Muscle layer of colon (tissue), 2 donors: ENCODE data around the gene CTRB2.

Source experiments
- H3K27ac ChIP-seq: one replicate; pipeline ENCODE4 v1.7.0; 2013; ENCODE audit warnings: low read depth, mild to moderate bottlenecking, low read length, moderate library complexity
- H3K27me3 ChIP-seq, 2 donors: one replicate each; pipeline ENCODE4 v1.7.0; 2013; ENCODE audit warnings: low read length in 2 of 2, mild to moderate bottlenecking in 2 of 2; ENCODE audit not compliant: insufficient read depth in 2 of 2, control insufficient read depth in 1 of 2
- H3K36me3 ChIP-seq: one replicate; pipeline ENCODE4 v1.7.0; 2013; ENCODE audit warnings: mild to moderate bottlenecking, low read length; ENCODE audit not compliant: insufficient read depth
- H3K4me1 ChIP-seq: one replicate; pipeline ENCODE4 v1.7.0; 2013; ENCODE audit warnings: mild to moderate bottlenecking, low read length; ENCODE audit not compliant: insufficient read depth
- H3K4me3 ChIP-seq, 2 donors: one replicate each; pipeline ENCODE4 v1.7.0; 2013; ENCODE audit warnings: low read length in 2 of 2, low read depth in 1 of 2, mild to moderate bottlenecking in 1 of 2, moderate library complexity in 1 of 2
- H3K9ac ChIP-seq: one replicate; pipeline ENCODE4 v1.7.0; 2013; ENCODE audit warnings: low read length
- H3K9me3 ChIP-seq: one replicate; pipeline ENCODE4 v1.7.0; 2013; ENCODE audit warnings: mild to moderate bottlenecking, low read length
- donor health status: abdominal sarcoma.
- donor health status: Adenocarcinoma of cecum.

The CTRB2 gene

DNA sequence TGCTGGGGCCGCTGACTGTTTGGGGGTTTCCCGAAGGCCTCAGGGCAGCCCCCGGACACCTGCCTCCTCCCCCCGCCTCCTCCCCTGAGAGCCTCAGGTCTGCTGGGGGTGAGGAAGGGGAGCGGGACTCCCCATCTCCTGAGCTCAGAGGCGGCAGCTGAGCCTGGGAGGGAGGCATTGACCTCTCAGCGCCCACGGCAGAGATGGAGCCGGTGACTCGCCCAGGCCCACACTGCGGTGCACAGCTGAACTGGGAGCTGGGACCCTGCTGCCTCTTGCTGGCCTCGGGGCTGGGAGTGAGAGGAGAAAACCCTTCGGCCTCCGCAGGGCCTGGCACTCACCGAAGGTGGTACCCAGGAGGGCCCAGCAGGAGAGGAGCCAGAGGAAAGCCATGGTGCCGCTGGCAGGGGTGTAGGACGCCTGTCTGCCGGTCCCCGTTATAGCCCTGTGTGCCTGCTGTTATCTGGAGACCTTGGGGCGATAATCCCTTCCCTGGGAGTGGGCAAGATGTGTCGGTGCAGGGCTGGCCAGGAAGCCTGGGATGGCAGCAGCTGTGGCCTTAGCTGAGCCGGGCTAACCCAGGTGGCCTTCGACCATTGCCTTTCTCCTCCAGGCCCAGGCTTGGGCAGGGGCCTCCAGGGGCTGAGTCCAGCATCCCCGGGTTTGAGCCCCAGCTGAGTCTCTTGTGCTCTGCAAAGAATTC is at the start of gene CTRB2:
Gene CTRB2, minus strand, starts transcription at position 413 of the 703 bp plus-strand sequence. Its CDS starts 20 bp downstream, at position 393.
- H3K27me3 ChIP-seq = no peaks in the 10 kb centered on the region
- H3K9ac ChIP-seq = no peak within 1 kb of the TSS
- H3K9me3 ChIP-seq = no peaks in the 10 kb centered on the region
- H3K27ac ChIP-seq = no peak within 1 kb of the TSS
- no peak within 1 kb of the TSS for H3K4me3 ChIP-seq
- H3K36me3 ChIP-seq = no peaks in the 10 kb centered on the region
- H3K4me1 ChIP-seq = no peaks in the 10 kb centered on the region

DNA sequence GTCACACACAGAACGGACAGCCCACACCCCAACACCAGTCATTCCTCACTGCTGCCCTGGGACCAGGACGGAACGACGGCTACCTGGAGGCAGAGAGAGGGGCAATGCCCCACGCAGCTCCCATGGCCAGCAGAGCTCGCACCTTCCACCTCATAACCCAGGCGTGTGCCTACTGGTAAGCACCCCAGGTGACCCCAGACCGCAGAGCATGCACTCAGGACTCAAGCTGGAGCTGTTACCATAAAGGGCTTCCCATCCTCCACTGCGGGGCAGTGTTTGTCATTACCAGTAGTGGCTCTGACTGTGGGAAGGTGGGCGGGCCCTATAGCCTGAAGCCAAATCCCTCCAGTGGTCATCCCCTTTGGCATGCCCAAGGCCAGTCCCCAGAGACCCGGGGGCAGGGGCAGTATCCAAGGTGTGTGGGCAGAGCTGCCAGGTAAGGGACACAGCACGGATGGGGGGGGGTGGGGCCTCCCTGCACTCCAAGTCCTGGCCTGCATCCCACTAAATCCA is 49.2 kb upstream of the CTRB2 start:
- Histone ChIP-seq H3K9ac (no peak overlapping the region), H3K27me3 (no peaks in the 10 kb centered on the region), H3K4me3 (no peak overlapping the region), H3K36me3 (no peaks in the 10 kb centered on the region), H3K9me3 (no peaks in the 10 kb centered on the region), H3K27ac (peak overlapping the region; percentile 58), H3K4me1 (peaks cover 69% of the 10 kb centered on the region)

DNA sequence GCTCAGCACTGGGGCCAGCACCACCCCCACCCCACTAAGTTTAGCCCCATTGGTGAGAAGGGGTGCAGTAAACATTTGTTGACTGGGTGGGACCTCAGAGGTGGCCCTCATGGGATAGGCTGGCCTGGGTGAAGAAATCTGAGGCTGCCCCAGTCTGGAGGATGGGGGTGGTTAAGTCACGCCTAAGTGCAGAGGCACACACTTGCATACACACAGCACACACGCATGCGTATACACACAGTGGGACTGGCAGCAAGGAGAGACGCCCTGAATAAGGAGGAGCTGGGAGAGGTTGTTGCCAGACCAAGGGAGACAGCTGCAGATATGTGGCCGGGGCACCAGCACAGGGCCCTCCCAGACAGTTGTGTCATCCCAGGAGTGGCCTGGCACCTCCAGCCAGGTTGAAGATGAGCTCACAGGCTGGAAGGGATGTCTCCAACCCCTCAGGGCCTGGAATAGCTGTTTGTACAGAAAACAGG is 47.4 kb upstream of the CTRB2 start:
- H3K4me3 ChIP-seq = no peak overlapping the region
- no peaks in the 10 kb centered on the region for H3K9me3 ChIP-seq
- no peaks in the 10 kb centered on the region for H3K27me3 ChIP-seq
- H3K9ac ChIP-seq = no peak overlapping the region
- peaks cover 78% of the 10 kb centered on the region for H3K4me1 ChIP-seq
- peak overlapping the region; percentile 44 for H3K27ac ChIP-seq
- no peaks in the 10 kb centered on the region for H3K36me3 ChIP-seq

DNA sequence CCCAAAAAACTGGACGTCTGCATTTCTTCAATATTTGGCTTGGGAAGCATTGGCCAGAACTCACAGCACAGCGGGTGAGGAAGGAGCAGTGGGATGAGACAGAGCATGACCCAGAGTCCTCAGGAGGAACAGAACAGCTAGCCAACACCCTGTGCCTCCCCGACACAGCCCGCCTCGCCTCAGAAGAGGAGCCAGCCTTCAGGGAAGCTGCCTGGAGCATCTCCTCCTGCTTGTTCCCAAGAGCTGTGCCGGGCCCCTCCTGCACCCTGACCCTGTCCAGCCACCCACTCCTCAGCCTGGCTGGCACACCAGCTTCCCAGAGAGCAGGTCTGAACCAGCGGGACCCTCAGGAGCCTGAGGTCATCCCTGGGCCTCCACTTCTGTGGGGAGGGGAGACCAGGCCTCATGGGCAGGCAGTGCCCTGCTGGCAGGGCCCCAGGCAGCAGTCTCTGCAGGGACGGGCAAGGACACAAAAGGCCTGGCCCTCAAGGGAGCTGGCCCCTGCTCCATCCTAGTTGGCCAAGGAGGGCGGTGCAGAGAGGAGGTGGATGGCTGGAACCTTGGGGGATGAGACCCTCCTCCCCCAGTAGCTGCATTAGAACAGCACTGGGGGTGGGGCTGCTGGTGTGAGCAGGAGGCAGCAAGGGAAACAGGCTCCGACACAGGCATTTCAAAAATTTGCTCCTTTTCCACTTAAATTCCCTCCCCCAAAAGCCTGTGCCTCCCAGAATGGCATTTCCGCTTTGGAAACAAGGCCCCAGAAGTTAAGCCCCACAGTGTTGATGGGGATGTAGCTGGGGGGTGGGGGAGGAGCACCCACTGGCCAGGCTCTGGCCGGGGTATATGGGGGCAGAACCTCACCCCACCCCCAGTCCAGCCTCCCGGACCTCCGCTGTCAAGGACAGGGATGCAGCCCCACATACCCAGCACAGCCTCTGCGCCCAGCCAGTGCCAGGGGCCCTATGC is 46.3 kb upstream of the CTRB2 start:
- H3K36me3 ChIP-seq = no peaks in the 10 kb centered on the region
- H3K9ac ChIP-seq = no peak overlapping the region
- H3K9me3 ChIP-seq = no peaks in the 10 kb centered on the region
- H3K4me1 ChIP-seq = peaks cover 80% of the 10 kb centered on the region
- peak overlapping the region; percentile 82 for H3K27ac ChIP-seq
- H3K27me3 ChIP-seq = no peaks in the 10 kb centered on the region
- H3K4me3 ChIP-seq = no peak overlapping the region

DNA sequence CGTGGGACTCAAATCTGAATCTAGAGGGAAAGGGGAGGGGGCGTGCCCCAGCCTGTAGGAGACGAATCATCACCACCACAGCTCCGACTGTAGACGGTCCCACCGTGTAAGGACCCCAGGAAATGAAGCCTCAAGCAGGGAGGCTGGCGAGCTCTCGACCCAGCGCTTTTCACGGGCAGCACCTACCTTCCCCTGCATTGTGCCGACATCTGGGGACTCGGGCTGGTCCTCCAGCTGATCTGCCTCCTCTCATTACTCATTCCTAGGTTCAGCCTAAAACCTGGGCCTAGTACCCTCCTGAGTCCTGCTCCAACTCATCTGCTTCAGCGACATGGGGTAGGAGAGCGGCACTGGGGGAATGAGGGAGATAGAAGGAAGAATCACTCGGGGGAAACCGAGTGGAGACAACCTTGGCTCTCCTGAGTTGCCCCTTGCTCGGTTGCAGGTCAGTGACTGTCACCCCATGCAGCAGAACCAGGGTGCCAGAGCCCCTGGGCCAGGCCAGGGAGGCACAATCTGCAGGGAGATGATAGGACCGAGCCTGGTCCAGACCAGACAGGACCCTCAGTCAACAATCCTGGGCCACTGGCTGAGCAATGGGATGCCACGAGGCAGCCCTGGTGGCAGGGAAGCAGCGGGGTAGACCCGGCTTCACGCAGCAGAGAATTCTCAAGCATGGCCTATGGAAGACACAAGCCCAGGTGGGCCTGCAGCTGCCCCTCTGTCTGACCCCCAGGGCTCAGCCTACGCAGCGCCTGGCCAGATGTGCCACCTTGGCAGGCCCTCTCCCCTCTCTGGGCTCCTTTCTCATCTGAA is 45.3 kb upstream of the CTRB2 start:
- H3K4me3 ChIP-seq = peak overlapping the region; percentile 20 to 45
- no peaks in the 10 kb centered on the region for H3K36me3 ChIP-seq
- H3K27me3 ChIP-seq = no peaks in the 10 kb centered on the region
- peak overlapping the region; percentile 82 for H3K27ac ChIP-seq
- no peaks in the 10 kb centered on the region for H3K9me3 ChIP-seq
- peaks cover 80% of the 10 kb centered on the region for H3K4me1 ChIP-seq
- H3K9ac ChIP-seq = peak overlapping the region; percentile 30

DNA sequence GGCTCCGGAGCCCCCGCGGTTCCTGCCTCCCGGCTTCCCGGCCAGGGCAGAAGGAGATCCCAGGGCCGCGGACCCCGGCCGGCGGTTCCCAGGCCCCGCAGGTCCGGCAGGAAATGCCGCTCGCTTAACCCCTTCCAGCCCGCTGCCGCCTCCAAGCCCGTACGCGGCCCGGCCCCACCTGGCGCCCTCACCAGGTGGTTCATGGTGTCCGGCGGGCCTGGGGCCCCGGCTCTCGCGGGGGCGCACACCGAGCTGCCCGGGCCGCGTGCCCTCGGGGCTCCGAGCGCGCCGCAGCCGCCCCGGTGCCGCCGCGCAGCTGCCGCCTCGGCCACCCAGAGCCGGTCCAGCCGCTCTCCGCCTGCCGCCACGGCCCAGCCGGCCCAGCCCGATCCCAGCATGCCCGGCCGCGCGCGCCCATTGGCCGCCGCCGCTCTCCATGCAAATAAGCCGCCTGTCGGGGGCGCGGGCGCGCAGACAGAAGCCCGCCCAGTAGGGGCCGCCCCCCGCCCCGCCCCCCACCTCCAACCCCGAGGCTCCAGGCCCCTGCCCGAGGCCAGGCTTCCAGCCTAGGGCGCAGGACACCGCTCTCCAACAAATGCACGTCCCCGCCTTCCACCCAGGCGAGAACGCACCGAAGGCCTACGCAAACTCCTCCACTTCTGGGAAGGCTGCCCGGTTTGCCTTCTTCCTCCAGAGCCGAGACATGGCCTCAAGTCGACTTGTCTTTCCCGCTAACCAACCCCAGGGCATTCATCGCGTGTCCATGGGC is 44.5 kb upstream of the CTRB2 start, which contains the start of gene BCAR1:
Gene BCAR1, minus strand, starts transcription at position 345 of the 769 bp plus-strand sequence. Its CDS starts 142 bp downstream, at position 203.
- Histone ChIP-seq H3K27ac (peak within 1 kb of the TSS; percentile 86), H3K4me1 (peaks cover 80% of the 10 kb centered on the region), H3K36me3 (no peaks in the 10 kb centered on the region), H3K9me3 (no peaks in the 10 kb centered on the region), H3K27me3 (no peaks in the 10 kb centered on the region), H3K9ac (peak within 1 kb of the TSS; percentile 30), H3K4me3 (peak within 1 kb of the TSS; percentile 60 to 77)

DNA sequence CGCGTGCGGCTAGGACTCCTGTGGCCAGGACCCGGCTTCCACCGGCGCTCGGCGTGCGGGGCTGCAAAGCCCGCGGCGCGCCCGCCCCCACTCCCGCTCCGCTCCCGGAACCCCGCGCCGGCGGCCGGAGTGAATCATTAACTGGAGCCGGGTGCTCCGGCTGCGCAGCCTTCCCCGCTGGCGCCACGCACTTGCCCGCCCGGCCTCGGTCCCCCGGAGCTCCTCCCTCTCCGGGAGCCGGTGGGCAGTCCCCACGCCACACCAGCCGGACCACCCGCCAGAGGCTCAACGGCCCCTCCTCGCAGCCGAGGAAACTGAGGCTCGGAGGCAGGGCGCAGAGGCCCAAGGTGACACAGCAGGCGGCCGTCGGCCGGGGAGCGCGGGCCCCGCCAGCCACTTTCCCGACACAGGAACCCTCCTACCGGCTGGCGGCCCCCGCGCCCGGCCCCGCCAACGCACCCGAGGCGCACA is 43.9 kb upstream of the CTRB2 start:
- H3K9ac ChIP-seq = peak overlapping the region; percentile 21
- peak overlapping the region; percentile 60 to 77 for H3K4me3 ChIP-seq
- no peaks in the 10 kb centered on the region for H3K9me3 ChIP-seq
- H3K27ac ChIP-seq = peak overlapping the region; percentile 86
- H3K36me3 ChIP-seq = no peaks in the 10 kb centered on the region
- no peaks in the 10 kb centered on the region for H3K27me3 ChIP-seq
- H3K4me1 ChIP-seq = peaks cover 80% of the 10 kb centered on the region

DNA sequence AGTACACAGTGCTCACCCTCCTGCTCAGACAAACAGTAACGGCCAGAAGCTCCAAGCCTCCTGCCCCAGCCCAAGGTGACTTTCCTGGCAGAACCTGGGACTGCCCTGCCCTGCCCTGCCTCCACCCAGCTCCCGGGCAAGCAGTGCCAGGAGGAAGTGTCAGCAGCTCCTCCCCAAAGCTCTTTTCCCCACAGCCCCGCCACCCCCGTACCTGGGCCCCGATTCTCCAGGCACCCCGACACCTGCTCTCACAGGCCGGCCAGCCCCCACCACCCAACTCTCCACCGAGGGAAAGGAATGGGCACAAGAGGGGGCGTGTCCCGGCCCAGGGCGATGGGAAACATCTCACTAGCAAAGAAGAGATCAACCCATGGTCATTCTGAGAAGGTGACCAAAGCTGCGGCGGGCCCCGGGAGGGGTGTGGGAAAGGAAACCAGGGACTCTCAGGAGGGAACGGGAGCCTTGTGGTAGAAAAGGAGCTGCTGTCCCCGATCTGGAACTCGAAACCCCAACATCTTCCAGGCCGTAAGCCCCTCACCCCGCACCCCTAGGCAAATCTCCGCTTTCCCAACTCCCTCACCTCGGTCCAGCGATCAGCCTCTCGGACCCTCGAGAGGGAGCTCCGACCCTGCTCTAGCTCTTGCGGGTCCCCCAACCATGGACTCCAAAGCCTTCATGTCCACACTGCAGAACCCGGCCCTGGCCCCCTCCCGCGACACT is 43.3 kb upstream of the CTRB2 start:
- no peaks in the 10 kb centered on the region for H3K9me3 ChIP-seq
- H3K27me3 ChIP-seq = no peaks in the 10 kb centered on the region
- H3K36me3 ChIP-seq = no peaks in the 10 kb centered on the region
- H3K9ac ChIP-seq = peak overlapping the region; percentile 21
- peak overlapping the region; percentile 60 to 77 for H3K4me3 ChIP-seq
- H3K27ac ChIP-seq = peak overlapping the region; percentile 86
- peaks cover 85% of the 10 kb centered on the region for H3K4me1 ChIP-seq

DNA sequence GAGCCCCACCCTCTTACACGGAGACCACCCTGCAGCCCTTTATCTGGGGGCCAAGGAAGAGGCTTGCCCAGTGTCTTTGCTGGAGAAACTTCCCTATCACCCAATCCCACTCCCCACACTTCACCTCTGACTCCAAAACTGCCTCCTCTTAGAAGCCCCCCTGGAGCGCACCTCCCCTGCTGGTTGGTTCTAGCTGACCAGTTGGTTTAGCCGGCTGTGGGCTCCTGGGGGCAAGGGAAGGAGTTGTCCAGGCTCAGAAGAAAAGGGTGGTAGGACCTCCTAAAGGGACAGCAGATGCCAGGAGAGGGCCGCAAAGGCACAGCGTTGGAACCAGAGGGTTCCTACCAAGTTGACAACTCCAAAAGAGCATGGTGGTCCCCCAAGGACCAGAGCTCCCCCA is 42.5 kb upstream of the CTRB2 start:
- Histone ChIP-seq H3K27ac (no peak overlapping the region), H3K9ac (no peak overlapping the region), H3K4me3 (peak overlapping the region in 1 of 2 donors; percentile 2), H3K36me3 (no peaks in the 10 kb centered on the region), H3K27me3 (no peaks in the 10 kb centered on the region), H3K4me1 (peaks cover 89% of the 10 kb centered on the region), H3K9me3 (no peaks in the 10 kb centered on the region)
